NCI-H1694 treated with DMSO at 0.1 percent for 48 hours (cell line): Measurements from ENCODE around the gene TK2.
"Not testable (repeated sequence)": the region's sequence is repeated elsewhere in the genome, so short reads cannot be mapped to it uniquely, and the experiment has no call there.

ENCODE experiments used
- DNase-seq: peaks from one replicate; lab custom pipeline; 2025; lab: John Stamatoyannopoulos, UW

The TK2 gene

DNA sequence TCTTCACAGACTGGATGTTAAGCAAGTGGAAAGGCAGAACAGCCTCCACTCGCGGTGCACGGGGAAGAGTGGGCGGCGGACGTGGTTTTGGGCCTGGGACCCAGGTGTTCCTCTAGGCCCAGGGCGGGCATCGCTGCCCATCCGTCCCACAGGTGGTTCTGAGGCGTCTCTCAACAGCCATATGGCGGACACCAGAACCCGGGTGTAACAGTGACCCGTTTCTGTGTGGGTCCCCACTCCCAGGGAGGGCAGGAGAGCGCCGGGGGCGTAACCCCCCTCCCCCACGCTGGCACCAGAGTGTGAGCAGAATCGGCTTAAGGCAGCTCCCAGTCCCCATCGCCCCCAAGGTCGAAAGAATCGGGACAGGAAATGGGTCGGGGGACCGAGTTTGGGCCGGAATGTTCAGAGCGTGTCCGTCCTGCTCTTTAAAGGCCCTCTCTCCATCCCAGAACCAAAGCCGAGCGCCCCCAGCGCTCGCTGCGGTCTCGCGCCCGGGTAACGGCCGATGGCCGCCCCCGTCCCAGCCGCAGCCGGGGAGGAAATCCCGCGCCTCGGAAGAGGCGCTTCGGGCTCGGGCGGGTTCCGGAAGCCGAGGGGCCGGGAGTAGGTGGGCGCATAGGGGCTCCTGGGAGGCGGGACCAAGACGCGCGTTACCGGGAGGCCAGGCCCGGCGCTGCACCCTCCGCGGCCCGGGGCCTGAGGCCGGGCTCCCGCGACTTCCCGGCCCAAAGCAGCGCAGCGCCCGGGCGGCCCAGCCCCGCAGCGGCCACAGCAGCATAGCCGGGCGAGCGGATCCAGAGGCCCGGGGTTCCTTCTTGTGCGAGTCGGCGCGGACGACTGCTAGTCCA, at the start of gene TK2:
Gene TK2 (minus strand): TSS at position 839 of the 848 bp plus-strand sequence. CDS start 61 bp downstream, at position 778.
- DNase-seq = peak; percentile 44

DNA sequence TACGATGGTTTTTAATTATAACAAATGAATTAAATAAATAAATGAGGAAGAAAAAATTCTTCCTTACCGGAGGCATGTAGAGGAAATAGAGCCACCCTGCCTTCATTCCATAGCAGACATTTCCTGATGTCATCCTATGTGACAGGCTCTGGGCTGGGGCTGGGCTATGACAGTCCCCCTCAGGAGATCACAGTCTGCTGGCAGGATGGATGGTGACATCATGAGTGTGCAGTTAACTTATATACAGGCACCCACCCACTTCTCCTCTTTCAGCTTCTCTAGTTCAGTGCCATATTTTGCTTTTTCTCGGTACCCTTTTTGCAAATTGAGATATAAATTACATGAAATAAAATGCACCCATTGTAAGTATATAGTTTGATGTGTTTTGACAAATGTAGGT, 48.2 kb upstream of the TK2 start:
- no peak for DNase-seq

DNA sequence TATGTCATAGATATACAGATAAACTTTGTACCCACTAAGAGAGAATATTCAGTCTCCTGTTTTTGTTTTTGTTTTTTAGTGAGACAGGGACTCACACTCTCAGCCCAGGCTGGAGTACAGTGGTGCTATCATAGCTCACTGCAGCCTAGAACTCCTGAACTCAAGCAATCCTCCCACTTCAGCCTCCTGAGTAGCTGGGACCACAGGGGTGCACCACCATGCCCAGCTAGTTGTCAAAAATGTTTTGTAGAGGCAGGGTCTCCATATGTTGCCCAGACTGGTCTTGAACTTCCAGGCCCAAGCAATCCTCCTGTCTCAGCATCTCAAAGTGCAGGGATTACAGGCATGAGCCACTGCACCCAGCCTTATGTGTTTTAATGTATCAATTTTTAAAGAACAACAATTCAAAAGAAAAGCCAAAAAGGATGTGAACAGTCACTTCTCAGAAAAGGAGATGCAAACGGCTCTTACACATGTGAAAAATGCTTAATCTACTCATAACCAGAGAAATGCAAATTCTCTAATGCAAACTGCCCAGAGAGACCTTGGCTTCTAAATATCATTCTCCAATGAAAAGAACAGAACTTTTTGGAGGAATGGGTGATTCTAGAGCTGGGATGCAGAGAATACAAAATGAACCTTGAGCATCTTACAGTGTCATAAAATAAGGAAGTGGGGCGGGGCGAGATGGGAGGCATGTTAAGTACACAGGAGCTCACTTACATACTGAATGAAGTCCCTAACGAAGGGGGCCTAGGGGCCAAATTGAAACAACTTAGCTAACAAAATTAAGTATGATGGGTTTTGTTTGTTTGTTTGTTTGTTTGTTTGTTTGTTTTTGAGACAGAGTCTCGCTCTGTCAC, 47.3 kb upstream of the TK2 start:
- DNase-seq = no peak

- DNase-seq = not testable (repeated sequence)
Observed at GRCh38 chr16:66596559-66596958, 46.6 kb upstream of the TK2 start.

DNA sequence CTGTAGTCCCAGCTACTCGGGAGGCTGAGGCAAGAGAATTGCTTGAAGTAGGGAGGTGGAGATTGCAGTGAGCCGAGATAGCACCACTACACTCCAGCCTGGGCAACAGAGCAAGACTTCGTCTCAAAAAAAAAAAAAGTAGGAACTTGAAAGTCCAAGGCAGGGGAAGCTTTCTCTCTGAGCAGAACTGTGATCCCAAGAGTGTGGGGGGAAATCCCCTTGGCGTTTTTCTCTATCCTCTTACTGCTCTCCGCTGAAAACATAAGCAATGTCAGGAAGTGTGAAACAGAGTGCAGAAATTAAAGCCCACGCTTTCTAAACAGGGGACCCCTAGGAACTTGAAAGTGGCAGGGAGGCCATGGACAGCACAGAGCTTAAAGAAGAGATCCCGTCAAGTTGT, 44.8 kb upstream of the TK2 start:
- no peak for DNase-seq

GRCh38 chr16:66592814-66593213, 42.9 kb upstream of the TK2 start:
- DNase-seq = no peak

- DNase-seq = no peak
Observed at GRCh38 chr16:66592241-66592640, 42.3 kb upstream of the TK2 start.

GRCh38 chr16:66591018-66591417, 41.1 kb upstream of the TK2 start:
- DNase-seq = no peak

DNA sequence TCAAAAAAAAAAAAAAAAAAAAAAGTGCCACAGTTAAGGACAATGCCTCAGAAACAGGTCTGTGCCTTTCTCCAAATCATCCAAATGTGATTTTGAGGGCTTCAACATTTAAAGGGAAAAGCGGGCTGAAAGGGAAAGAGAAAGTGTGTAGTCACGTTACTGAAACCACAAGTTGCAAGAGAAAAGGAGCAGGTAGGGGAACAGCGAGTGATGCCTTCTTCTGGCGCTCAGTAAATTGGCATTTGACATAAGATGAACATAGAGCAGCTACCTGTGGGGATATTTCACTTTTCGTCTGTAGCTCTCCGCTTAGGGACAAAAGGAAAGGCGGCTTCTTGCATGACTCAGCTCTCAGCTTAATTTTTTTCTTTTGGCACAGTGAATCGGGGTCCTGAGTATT, 40.4 kb upstream of the TK2 start:
- DNase-seq = no peak

DNA sequence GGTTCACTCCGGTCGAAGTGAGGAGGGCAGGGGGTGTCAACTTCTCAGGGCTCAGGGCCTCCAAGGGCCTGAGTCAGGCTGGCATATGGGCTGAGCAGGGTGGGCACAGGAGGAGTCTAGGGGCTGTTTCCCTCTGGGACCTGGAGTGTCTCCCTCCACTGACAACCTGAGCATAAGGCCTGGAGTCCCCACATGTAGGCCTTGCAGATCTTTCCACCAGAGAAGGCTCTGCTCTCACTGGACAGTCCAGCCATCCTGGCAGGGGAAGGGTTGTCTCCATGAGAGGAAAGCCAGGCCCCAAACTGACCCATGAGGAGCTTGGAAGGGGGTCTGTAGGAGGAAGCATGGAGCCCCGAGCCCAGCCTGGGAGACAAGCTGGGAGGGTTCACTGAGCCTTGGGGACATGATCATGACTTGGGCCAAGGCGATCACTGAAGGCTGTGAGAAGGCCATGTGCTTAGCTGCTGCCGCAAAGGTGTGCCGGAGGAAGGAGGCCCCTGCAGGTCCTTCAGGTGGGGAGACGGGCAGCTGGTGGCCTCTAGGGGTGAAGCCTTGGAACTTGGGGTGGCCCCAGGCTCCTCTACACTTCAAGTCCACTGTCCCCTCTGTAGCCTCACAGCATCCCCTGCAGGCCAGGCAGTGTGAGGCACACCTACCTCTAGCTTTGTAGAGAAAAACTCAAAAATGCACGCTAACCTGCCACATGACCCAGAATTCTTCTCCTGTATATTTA, 39.2 kb upstream of the TK2 start:
- no peak for DNase-seq

GRCh38 chr16:66587881-66588600, 38.1 kb upstream of the TK2 start:
- no peak for DNase-seq

GRCh38 chr16:66585481-66586239, 35.7 kb upstream of the TK2 start:
- no peak for DNase-seq

GRCh38 chr16:66581246-66581952, 31.5 kb upstream of the TK2 start:
- no peak for DNase-seq

- no peak for DNase-seq
Observed at GRCh38 chr16:66580605-66581209, 30.8 kb upstream of the TK2 start.

GRCh38 chr16:66578651-66579531, 29.0 kb upstream of the TK2 start, which contains the start of gene CMTM2:
Gene CMTM2 (plus strand): TSS chr16:66579463. CDS start chr16:66579608, 145 bp downstream.
- no peak for DNase-seq

DNA sequence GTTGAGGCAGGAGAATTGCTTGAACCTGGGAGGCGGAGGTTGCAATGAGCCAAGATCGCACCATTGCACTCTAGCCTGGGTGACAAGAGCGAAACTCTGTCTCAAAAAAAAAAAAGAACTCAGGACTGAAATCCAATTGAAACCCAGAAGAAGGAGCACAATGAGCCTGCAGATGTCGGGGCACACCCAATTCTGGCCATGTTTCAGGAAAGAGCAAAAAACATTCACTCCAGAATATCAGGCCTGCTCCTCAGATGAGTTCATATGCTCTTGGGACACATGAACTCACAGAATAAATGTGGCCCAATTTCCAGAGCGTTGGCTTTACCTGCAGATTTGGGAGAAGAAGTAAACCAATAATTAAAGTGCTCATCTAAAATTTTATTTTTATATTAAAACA, 26.4 kb upstream of the TK2 start:
- no peak for DNase-seq

GRCh38 chr16:66575060-66575459, 25.1 kb upstream of the TK2 start:
- DNase-seq = no peak

DNA sequence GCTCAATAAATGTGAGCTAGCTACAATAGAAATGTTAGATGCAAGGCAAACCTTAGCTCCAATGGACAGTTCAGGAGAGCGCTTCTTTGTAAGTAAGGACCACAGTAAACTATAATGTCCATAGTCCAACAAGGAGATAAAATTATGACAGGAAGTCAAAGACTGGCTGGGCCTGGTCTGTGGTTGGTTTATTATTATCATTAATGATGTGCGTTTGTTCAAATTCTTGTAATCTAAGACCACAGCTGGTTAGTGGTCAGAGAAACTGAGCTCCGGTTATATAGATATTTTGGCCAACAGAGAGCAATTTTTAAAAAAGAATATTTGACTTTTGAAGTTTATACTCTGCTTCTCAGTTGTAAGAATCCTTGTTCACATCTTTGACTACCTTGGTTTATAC, 24.6 kb upstream of the TK2 start:
- DNase-seq = no peak

GRCh38 chr16:66574081-66574480, 24.2 kb upstream of the TK2 start:
- DNase-seq = no peak
